Keratinocyte (primary cell): Measurements from ENCODE around the gene EVI5L. TPM values are rescaled to one million over a fixed set of nuclear protein-coding genes. Genes with fewer than 3 reads are reported as not detected.
A peak's percentile ranks its signal among the peaks of the same experiment; 100 is the strongest.

Experiments used
- DNase-seq: peaks from one replicate; pipeline ENCODE4 v3.0.0-alpha.2; 2011; ENCODE audit warnings: low read depth, missing footprints, low spot score
- FAIRE-seq: peaks from 2 replicates; lab custom pipeline; 2011; peaks lifted over from hg19 to GRCh38; lab: Jason Lieb, UNC
- H2AFZ ChIP-seq: 2 replicates; pipeline ENCODE4 v1.6.0; 2012; ENCODE audit warnings: low read length, control low read depth, inconsistent platforms; ENCODE audit not compliant: control insufficient read depth
- H3K27ac ChIP-seq: 2 replicates; pipeline ENCODE4 v1.5.1; 2011; ENCODE audit warnings: low read length; ENCODE audit not compliant: control insufficient read depth, insufficient read depth
- H3K27me3 ChIP-seq: 3 replicates; pipeline ENCODE4 v1.6.0; 2011; ENCODE audit warnings: low read length; ENCODE audit not compliant: control insufficient read depth, insufficient read depth; ENCODE audit errors: extremely low read depth
- H3K36me3 ChIP-seq, 2 experiments: 2 replicates in 1 of 2; 3 replicates in 1 of 2; pipeline ENCODE4 v1.5.1; 2011; ENCODE audit warnings: low read length in 2 of 2, mild to moderate bottlenecking in 1 of 2; ENCODE audit not compliant: control insufficient read depth in 2 of 2, insufficient read depth in 2 of 2; ENCODE audit errors: extremely low read depth in 1 of 2
- H3K4me1 ChIP-seq: 3 replicates; pipeline ENCODE4 v1.5.1; 2011; ENCODE audit warnings: low read length; ENCODE audit not compliant: control insufficient read depth, insufficient read depth; ENCODE audit errors: extremely low read depth
- H3K4me2 ChIP-seq: 3 replicates; pipeline ENCODE4 v1.6.0; 2011; ENCODE audit warnings: low read depth, low read length; ENCODE audit not compliant: control insufficient read depth, insufficient read depth; ENCODE audit errors: extremely low read depth
- H3K4me3 ChIP-seq, 3 experiments: fragments of 200-600 bp in 1 of 3; sonication (generic) in 1 of 3; 2 replicates in 2 of 3; 3 replicates in 1 of 3; pipeline ENCODE4 v1.5.1; 2011 to 2016; ENCODE audit warnings: low read length in 3 of 3, mild to moderate bottlenecking in 3 of 3, control low read depth in 2 of 3, inconsistent platforms in 1 of 3, low read depth in 1 of 3, mixed read lengths in 1 of 3, mixed run types in 1 of 3, moderate library complexity in 1 of 3; ENCODE audit not compliant: control insufficient read depth in 2 of 3, insufficient read depth in 2 of 3; ENCODE audit errors: extremely low read depth in 1 of 3
- H3K79me2 ChIP-seq: 2 replicates; pipeline ENCODE4 v1.6.0; 2012; ENCODE audit warnings: low read length; ENCODE audit not compliant: control insufficient read depth, insufficient read depth
- H3K9ac ChIP-seq: 3 replicates; pipeline ENCODE4 v1.6.0; 2011; ENCODE audit warnings: low read length; ENCODE audit not compliant: control insufficient read depth, insufficient read depth; ENCODE audit errors: extremely low read depth
- H3K9me1 ChIP-seq: 3 replicates; pipeline ENCODE4 v1.6.0; 2011; ENCODE audit warnings: low read length; ENCODE audit not compliant: control insufficient read depth, insufficient read depth; ENCODE audit errors: extremely low read depth
- H3K9me3 ChIP-seq: 2 replicates; pipeline ENCODE4 v1.5.1; 2012; ENCODE audit warnings: low read depth, low read length; ENCODE audit not compliant: control insufficient read depth
- H4K20me1 ChIP-seq: 3 replicates; pipeline ENCODE4 v1.6.0; 2011; ENCODE audit warnings: low read length; ENCODE audit not compliant: control insufficient read depth, insufficient read depth; ENCODE audit errors: extremely low read depth
- CTCF ChIP-seq, 3 experiments: IDR thresholded peaks in 1 of 3; conservative IDR thresholded peaks in 1 of 3; optimal IDR thresholded peaks in 1 of 3; 2 replicates in 2 of 3; 3 replicates in 1 of 3; pipeline versions ENCODE3 to v1.5.1; 2011; ENCODE audit warnings: low read length in 3 of 3, mild to moderate bottlenecking in 3 of 3, moderate library complexity in 2 of 3, control low read depth in 1 of 3, inconsistent platforms in 1 of 3; ENCODE audit not compliant: insufficient read depth in 2 of 3; ENCODE audit errors: extremely low read depth in 1 of 3
- EZH2 ChIP-seq: IDR thresholded peaks from one replicate; pipeline ENCODE4 v1.6.1; 2012; ENCODE audit warnings: inconsistent platforms, mild to moderate bottlenecking, low read length, moderate library complexity
- dilution Hi-C: fragments of 300-500 bp; cut with MboI; formaldehyde crosslinking; loops from one replicate; pipeline ENCODE4 v1.7.0; 2020; ENCODE audit warnings: low sequenced_read_pairs; ENCODE audit not compliant: extremely low pct_ligation_motif_present
- polyA plus RNA-seq, 5 experiments: library from polyadenylated mRNA; depleted of rRNA in 3 of 5; stranded (reverse) in 3 of 5; stranded (forward) in 1 of 5; unstranded in 1 of 5; fragments of >200 nt; gene quantifications; 1 replicate in 1 of 5; 2 replicates in 3 of 5; 3 replicates in 1 of 5; pipeline versions ENCODE4 v1.2.1 to v1.2.3, GENCODE V29; 2011 to 2012; ENCODE audit warnings: missing spikeins in 2 of 5, low read depth in 1 of 5, low replicate concordance in 1 of 5

Gene EVI5L
- polyA plus RNA-seq, 1 donor (not counting 4 experiments of a cell fraction or from before 2014, with no cell fraction given) = 7.5 TPM

DNA sequence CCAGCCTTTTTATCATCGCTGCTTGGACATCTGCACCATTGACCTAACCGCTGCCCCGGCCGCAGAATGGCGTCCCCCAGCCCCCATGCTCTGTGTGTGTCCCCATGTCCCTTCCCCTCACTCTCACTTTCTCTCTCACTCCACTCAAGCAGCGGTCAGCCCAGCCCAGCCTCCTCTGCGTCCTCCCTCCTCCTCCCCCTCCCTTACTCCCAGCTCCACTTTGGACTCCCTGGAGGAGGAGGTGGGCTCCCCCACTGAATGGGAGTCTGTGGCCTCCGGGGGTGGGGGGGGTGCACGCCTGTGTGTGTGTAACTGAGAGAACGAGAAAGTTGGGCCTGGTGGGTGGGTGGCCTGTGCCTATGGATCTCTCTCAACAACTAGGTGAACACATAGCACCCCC lies 75.8 kb downstream of the EVI5L start:
- TF ChIP-seq EZH2 = no peak
- Histone ChIP-seq H3K9ac (no peak overlapping the region), H4K20me1 (peaks cover 5% of the 10 kb centered on the region), H3K27me3 (no peaks in the 10 kb centered on the region), H3K9me1 (peaks cover 3% of the 10 kb centered on the region), H3K4me3 (no peak overlapping the region), H3K79me2 (peaks cover 45% of the 10 kb centered on the region), H2AFZ (no peak overlapping the region), H3K9me3 (no peaks in the 10 kb centered on the region), H3K4me2 (no peak overlapping the region), H3K27ac (no peak overlapping the region), H3K36me3 (peaks cover 4 to 6% of the 10 kb centered on the region in 2 experiments), H3K4me1 (peaks cover 41% of the 10 kb centered on the region)
- DNase-seq (no peak), FAIRE-seq (no peak)
- dilution Hi-C loops = no loop called here

- TF ChIP-seq CTCF (optimal IDR thresholded peaks at IDR 0.05 in 1 of 3, IDR thresholded peaks at IDR 0.05 in 1 of 3, conservative IDR thresholded peaks at IDR 0.05 in 1 of 3; ENCODE audit: extremely low read depth in 1 of 3, insufficient read depth in 2 of 3, low read length in 3 of 3) (no peak), EZH2 (no peak)
- Histone ChIP-seq H3K9me1 (peaks cover 3% of the 10 kb centered on the region), H3K4me3 (no peak overlapping the region), H3K4me1 (peaks cover 31% of the 10 kb centered on the region), H2AFZ (no peak overlapping the region), H3K9me3 (no peaks in the 10 kb centered on the region), H3K4me2 (peak overlapping the region; percentile 32), H3K27me3 (no peaks in the 10 kb centered on the region), H3K27ac (no peak overlapping the region), H4K20me1 (peaks cover 5% of the 10 kb centered on the region), H3K36me3 (peaks cover 4 to 7% of the 10 kb centered on the region in 2 experiments), H3K79me2 (peaks cover 45% of the 10 kb centered on the region), H3K9ac (peak overlapping the region; percentile 22)
- DNase-seq (no peak), FAIRE-seq (no peak)
- dilution Hi-C loops = no loop called here
These were observed 77.1 kb downstream of the EVI5L start for GRCh38 chr19:7907122-7907521.

DNA sequence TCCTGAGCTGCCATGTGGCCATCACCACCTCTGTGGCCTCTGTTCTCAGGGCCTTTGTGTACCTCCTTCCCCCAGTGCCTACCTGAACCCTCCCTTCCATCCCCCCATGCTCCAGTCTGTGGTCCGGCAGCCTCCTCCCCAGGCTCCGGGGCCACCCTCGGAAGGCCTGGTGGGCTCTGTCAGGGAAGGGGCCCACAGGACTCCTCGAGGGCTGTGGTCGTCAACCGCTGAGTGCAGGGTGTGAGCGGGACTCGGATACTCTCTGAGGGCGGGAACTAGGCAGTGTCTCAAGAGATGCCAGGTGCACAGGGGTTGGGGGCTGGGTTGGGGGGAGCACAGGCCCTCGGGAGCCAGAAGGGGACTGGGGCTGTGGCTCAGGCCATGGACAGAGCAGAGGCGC lies 77.5 kb downstream of the EVI5L start:
- Histone ChIP-seq H3K9ac (no peak overlapping the region), H4K20me1 (peaks cover 5% of the 10 kb centered on the region)
- no peak for FAIRE-seq

More for the DNA sequence above, 77.5 kb downstream of the EVI5L start:
- TF ChIP-seq CTCF (optimal IDR thresholded peaks at IDR 0.05 in 1 of 3, IDR thresholded peaks at IDR 0.05 in 1 of 3, conservative IDR thresholded peaks at IDR 0.05 in 1 of 3; ENCODE audit: extremely low read depth in 1 of 3, insufficient read depth in 2 of 3, low read length in 3 of 3) = no peak
- no peak for TF ChIP-seq EZH2
- no peaks in the 10 kb centered on the region for H3K27me3 ChIP-seq
- peaks cover 3% of the 10 kb centered on the region for H3K9me1 ChIP-seq
- H3K36me3 ChIP-seq = peaks cover 4 to 8% of the 10 kb centered on the region in 2 experiments
- H2AFZ ChIP-seq = no peak overlapping the region
- dilution Hi-C loops = no loop called here
- H3K4me2 ChIP-seq = no peak overlapping the region
- no peaks in the 10 kb centered on the region for H3K9me3 ChIP-seq
- H3K27ac ChIP-seq = no peak overlapping the region
- peaks cover 27% of the 10 kb centered on the region for H3K4me1 ChIP-seq
- no peak overlapping the region for H3K4me3 ChIP-seq
- H3K79me2 ChIP-seq = peaks cover 44% of the 10 kb centered on the region
- no peak for DNase-seq
